ENCODE measurements around the gene JADE1.

JADE1 gene

DNA sequence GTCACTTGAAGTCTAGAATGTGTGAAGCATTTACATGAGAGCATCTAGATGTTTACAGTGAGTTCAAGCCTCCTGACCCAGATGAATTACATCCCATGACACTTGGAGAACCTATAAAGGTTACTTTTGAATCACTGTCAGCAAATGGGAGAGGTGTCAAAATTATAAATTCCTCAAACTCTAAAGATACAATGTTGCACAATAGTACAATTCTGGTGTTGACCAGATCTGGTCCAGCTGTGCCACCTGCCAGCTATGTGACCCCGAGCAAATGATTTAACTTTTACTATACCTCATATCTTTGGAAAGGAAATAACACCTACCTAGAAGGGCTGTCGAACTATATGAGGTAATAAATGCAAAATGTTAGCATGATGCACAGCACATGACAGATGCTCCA, 69.8 kb downstream of the JADE1 start:
- no peaks in the 10 kb centered on the region for H3K27me3 Mint-ChIP-seq
- H3K4me1 Mint-ChIP-seq: no peaks in the 10 kb centered on the region
- H3K27ac Mint-ChIP-seq (ENCODE audit: low read depth): no peak overlapping the region
- no peak for ATAC-seq (replicated peaks; ENCODE audit: extremely low read depth, poor library complexity, severe bottlenecking)
- no peak for DNase-seq (ENCODE audit: low spot score in 2 of 2)
- no peak overlapping the region for H3K4me3 Mint-ChIP-seq
- H3K9me3 Mint-ChIP-seq: no peaks in the 10 kb centered on the region
- peaks cover 6% of the 10 kb centered on the region for H3K36me3 Mint-ChIP-seq (ENCODE audit: insufficient read depth)

DNA sequence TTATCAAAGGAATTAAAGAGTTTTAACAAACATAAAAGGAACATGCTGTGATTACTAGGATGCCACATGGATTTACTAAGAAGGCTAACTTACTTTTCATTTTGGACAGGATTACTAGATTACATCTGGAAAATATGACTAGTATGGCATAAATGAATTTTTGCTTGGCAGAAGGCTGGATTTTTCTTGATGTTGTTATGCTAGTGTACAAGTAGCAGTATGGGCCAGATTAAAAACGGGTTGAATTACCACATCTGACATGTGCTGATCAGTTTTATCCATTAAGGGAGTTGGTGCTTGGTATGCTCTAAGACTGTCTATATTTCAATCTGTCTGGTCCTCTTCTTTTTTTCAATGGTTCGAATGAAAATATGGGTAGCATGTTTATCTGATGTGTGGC, 70.5 kb downstream of the JADE1 start:
- DNase-seq (ENCODE audit: low spot score in 2 of 2): no peak
- ATAC-seq (replicated peaks; ENCODE audit: extremely low read depth, poor library complexity, severe bottlenecking): no peak
- Mint-ChIP-seq H3K4me3 (no peak overlapping the region), H3K27me3 (no peaks in the 10 kb centered on the region), H3K27ac (ENCODE audit: low read depth) (no peak overlapping the region), H3K9me3 (no peaks in the 10 kb centered on the region), H3K36me3 (ENCODE audit: insufficient read depth) (peaks cover 6% of the 10 kb centered on the region), H3K4me1 (no peaks in the 10 kb centered on the region)

DNA sequence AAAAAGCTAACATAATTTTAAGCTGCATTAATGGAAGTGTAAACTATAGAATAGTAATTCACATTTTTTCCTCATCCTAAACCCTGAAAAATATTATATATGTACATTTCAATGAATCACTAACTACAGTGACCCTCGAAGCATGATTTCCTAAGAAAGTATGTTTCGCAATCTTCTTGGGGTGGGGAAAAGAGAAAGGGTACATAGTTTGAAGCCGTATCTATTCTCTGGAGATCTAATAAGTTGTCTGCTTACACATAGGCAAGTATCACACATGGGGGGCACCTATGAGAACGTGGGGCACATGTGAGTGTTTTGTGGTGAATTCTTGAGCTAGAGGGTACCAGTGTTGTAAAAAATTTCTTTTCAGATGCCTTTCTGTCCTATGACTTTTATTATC, 71.2 kb downstream of the JADE1 start:
- Mint-ChIP-seq H3K36me3 (ENCODE audit: insufficient read depth) (peaks cover 6% of the 10 kb centered on the region), H3K4me1 (no peaks in the 10 kb centered on the region), H3K27me3 (no peaks in the 10 kb centered on the region), H3K27ac (ENCODE audit: low read depth) (no peak overlapping the region), H3K9me3 (no peaks in the 10 kb centered on the region), H3K4me3 (no peak overlapping the region)
- no peak for ATAC-seq (replicated peaks; ENCODE audit: extremely low read depth, poor library complexity, severe bottlenecking)
- no peak for DNase-seq (ENCODE audit: low spot score in 2 of 2)

DNA sequence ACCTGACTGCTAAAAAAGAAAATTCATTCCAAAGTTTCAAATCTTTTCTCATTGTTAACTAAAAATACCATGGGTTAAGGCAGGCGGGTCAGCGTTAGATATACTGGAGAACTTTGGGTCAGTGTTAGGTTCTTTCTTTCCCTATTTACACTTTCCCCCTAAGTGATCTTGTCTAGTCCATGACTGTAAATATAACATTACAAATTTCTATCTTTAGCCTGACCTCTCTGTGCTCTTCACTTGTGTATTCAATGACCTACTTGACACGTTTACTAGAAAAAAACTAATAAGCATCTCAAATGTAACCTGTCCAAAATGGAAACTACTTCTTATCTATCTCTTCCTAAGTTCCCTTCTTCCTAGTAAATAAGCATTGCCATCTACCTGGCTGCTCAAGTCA, 95.3 kb downstream of the JADE1 start:
- no peaks in the 10 kb centered on the region for H3K27me3 Mint-ChIP-seq
- ATAC-seq (replicated peaks; ENCODE audit: extremely low read depth, poor library complexity, severe bottlenecking) (no peak), DNase-seq (ENCODE audit: low spot score in 2 of 2) (no peak)
- H3K36me3 Mint-ChIP-seq (ENCODE audit: insufficient read depth): peaks cover 2% of the 10 kb centered on the region
- no peaks in the 10 kb centered on the region for H3K4me1 Mint-ChIP-seq
- H3K9me3 Mint-ChIP-seq: no peaks in the 10 kb centered on the region
- no peak overlapping the region for H3K27ac Mint-ChIP-seq (ENCODE audit: low read depth)
- H3K4me3 Mint-ChIP-seq: no peak overlapping the region

DNA sequence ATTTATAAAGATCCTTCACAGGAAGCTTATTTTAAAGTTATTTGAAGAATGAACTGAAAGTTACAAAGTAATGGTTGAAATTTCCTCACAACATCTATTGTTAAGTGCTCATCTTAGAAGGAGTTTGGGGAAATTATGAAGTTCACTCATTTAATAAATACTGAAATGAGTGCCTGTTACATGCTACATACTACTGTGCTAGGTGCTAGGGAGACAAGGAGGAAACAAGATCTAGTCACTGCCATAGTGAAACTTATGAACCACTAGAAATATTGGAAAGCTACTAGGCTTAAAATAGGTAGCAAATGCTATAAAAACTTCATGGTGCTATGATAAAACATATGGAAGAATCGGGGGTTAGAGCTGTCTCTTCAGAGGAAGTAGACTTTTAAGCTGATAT, 97.1 kb downstream of the JADE1 start:
- H3K27ac Mint-ChIP-seq (ENCODE audit: low read depth): no peak overlapping the region
- no peak for DNase-seq (ENCODE audit: low spot score in 2 of 2)
- no peaks in the 10 kb centered on the region for H3K9me3 Mint-ChIP-seq
- H3K27me3 Mint-ChIP-seq: no peaks in the 10 kb centered on the region
- ATAC-seq (replicated peaks; ENCODE audit: extremely low read depth, poor library complexity, severe bottlenecking): no peak
- peaks cover 2% of the 10 kb centered on the region for H3K36me3 Mint-ChIP-seq (ENCODE audit: insufficient read depth)
- H3K4me1 Mint-ChIP-seq: no peaks in the 10 kb centered on the region
- no peak overlapping the region for H3K4me3 Mint-ChIP-seq

DNA sequence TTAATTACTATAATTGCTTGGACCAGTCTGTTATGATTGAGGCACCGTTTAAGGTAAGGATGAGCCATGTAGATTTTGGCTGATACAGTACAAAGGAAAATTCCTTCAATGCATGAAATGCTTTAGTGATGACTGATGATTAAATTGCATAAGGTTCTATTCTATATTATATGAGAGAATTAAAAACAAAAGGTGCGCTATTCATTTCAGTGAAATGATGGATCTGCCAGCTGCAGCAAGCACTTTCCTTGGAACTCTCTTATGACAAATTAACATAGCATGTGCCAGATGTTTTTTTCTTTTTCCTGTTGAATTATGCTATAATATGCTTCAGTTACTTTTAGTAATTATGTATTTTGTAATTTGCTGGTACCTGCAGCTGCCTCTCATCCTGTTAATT, 98.5 kb downstream of the JADE1 start:
- Mint-ChIP-seq H3K4me3 (no peak overlapping the region), H3K27ac (ENCODE audit: low read depth) (no peak overlapping the region), H3K27me3 (no peaks in the 10 kb centered on the region), H3K36me3 (ENCODE audit: insufficient read depth) (no peaks in the 10 kb centered on the region), H3K9me3 (no peaks in the 10 kb centered on the region), H3K4me1 (peaks cover under 1% of the 10 kb centered on the region)
- DNase-seq (ENCODE audit: low spot score in 2 of 2) (no peak), ATAC-seq (replicated peaks; ENCODE audit: extremely low read depth, poor library complexity, severe bottlenecking) (no peak)

DNA sequence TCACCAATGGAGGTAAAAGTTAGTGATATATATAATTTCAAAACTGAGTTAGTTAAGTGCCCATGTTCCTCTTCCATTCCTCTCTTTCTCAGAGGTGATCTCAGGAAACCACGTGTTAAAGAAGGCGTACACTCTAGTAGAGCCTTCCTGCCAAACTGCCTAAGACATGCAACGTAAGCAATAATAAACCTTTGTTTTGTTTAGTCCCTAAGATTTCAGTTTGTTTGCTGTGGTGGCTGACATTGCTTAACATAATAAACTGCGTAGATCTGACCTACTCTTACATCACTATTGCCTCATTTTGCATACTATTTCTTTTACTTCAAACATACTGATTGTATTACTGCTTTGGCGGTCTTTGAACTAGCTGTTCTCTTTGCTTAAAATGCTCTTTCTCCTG, 99.2 kb downstream of the JADE1 start:
- Mint-ChIP-seq H3K27me3 (no peaks in the 10 kb centered on the region), H3K27ac (ENCODE audit: low read depth) (no peak overlapping the region), H3K36me3 (ENCODE audit: insufficient read depth) (no peaks in the 10 kb centered on the region), H3K4me1 (peaks cover 6% of the 10 kb centered on the region), H3K4me3 (no peak overlapping the region), H3K9me3 (no peaks in the 10 kb centered on the region)
- no peak for DNase-seq (ENCODE audit: low spot score in 2 of 2)
- no peak for ATAC-seq (replicated peaks; ENCODE audit: extremely low read depth, poor library complexity, severe bottlenecking)

DNA sequence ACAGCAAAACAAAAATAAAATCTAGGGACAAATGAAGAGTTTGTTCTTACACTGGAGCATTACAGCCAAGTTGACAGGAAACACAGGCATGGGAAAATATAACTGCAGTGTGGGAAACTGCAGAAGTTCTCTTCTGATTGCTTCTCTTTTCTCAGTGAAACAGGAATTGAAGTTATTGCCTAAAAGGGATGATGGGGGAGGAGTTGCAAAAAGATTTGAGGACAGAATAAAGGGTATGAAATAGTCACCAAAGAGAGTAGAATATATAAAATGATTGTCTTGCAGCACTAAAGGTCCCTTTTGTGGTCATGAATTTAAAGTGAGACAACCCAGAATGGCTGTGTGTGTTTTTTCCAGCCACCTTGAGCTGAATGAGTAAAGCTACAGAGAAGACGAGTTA, 103.7 kb downstream of the JADE1 start:
- Mint-ChIP-seq H3K4me3 (no peak overlapping the region), H3K9me3 (no peaks in the 10 kb centered on the region), H3K4me1 (peaks cover 28% of the 10 kb centered on the region), H3K27me3 (no peaks in the 10 kb centered on the region), H3K36me3 (ENCODE audit: insufficient read depth) (no peaks in the 10 kb centered on the region), H3K27ac (ENCODE audit: low read depth) (no peak overlapping the region)
- DNase-seq (ENCODE audit: low spot score in 2 of 2) (no peak), ATAC-seq (replicated peaks; ENCODE audit: extremely low read depth, poor library complexity, severe bottlenecking) (no peak)

DNA sequence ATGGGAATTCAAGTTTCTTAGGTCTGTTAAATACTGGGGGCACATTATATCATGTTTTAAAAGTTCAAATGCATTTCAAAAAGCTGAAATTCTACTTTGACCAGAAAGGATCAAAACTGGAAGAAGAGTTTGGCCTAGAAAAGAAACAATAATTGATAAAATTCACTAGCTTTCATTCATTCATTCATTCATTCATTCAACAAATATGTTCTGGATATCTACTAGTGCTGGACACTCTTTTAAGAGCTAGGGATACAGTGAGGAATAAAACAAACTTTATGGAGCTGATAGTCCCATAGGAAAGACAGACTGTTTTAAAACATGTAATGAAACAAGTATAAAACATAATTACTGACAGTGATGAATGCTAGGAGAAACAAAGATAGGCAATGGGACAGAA, 106.0 kb downstream of the JADE1 start:
- no peak for ATAC-seq (replicated peaks; ENCODE audit: extremely low read depth, poor library complexity, severe bottlenecking)

DNA sequence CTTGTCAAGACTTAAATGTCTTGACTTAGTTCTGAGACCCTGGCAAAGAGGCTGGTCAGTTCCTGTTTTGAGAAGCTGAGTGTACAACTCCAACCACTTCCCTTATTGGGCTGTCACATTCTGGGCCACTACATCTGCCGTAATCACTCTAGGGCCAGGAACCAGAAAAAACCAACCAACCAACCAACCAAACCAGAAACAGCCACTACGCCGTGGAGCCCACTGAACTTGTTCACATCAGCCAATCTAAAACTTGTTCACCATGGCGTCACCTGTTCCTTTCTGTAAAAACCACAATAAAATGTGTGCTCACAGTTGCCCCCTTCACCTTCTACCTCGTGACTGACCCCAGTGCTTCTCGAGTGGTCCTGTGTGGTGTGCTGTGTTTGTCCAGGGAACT, 107.3 kb downstream of the JADE1 start:
- Mint-ChIP-seq H3K4me3 (no peak overlapping the region), H3K27ac (ENCODE audit: low read depth) (peak overlapping the region; percentile 70), H3K27me3 (no peaks in the 10 kb centered on the region), H3K9me3 (no peaks in the 10 kb centered on the region), H3K36me3 (ENCODE audit: insufficient read depth) (no peaks in the 10 kb centered on the region), H3K4me1 (peaks cover 52% of the 10 kb centered on the region)
- peak in 1 of 2 donors; percentile 11 for DNase-seq (ENCODE audit: low spot score in 2 of 2)
- peak; percentile 69 for ATAC-seq (replicated peaks; ENCODE audit: extremely low read depth, poor library complexity, severe bottlenecking)

More for the DNA sequence above, 106.0 kb downstream of the JADE1 start:
- DNase-seq (ENCODE audit: low spot score in 2 of 2): no peak
- H3K9me3 Mint-ChIP-seq: no peaks in the 10 kb centered on the region
- no peaks in the 10 kb centered on the region for H3K27me3 Mint-ChIP-seq
- H3K4me3 Mint-ChIP-seq: no peak overlapping the region
- no peak overlapping the region for H3K27ac Mint-ChIP-seq (ENCODE audit: low read depth)
- peaks cover 49% of the 10 kb centered on the region for H3K4me1 Mint-ChIP-seq
- H3K36me3 Mint-ChIP-seq (ENCODE audit: insufficient read depth): no peaks in the 10 kb centered on the region

DNA sequence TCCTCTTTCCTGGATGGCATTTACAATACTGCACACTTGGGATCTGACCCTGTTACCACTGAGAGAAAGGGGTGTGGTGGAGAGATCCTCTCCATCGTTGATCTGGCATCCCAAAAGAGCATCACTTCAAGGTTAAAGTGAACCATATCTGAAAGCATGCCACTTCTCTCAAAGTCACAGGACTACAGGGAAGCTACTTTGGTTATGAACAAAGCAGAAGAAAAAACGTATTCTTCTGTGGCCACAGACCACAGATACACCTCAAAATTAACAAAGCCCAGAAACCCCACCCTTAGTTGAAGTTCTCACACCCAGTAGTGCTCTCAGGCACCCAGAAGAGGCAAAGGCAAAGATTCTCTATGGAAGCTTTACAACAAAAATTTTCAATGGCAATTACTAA, 108.3 kb downstream of the JADE1 start:
- peak overlapping the region; percentile 0 for H3K4me3 Mint-ChIP-seq
- H3K27ac Mint-ChIP-seq (ENCODE audit: low read depth): peak overlapping the region; percentile 70
- H3K36me3 Mint-ChIP-seq (ENCODE audit: insufficient read depth): no peaks in the 10 kb centered on the region
- peaks cover 52% of the 10 kb centered on the region for H3K4me1 Mint-ChIP-seq
- no peaks in the 10 kb centered on the region for H3K9me3 Mint-ChIP-seq
- ATAC-seq (replicated peaks; ENCODE audit: extremely low read depth, poor library complexity, severe bottlenecking): peak; percentile 65
- H3K27me3 Mint-ChIP-seq: no peaks in the 10 kb centered on the region
- DNase-seq (ENCODE audit: low spot score in 2 of 2): no peak

DNA sequence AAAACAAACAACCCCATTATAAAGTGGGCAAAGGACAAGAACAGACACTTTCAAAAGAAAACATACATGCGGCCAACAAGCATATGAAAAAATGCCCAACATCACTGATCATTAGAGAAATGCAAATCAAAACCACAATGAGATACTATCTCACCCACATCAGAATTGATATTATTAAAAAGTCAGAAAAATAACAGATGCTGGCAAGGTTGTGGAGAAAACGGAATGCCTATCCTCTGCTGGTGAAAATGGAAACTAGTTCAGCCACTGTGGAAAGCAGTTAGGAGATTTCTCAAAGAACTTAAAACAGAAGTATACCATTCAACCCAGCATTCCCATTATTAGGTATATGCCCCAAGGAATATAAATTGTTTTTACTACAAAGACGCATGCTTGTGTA, 112.5 kb downstream of the JADE1 start:
- Mint-ChIP-seq H3K4me1 (peaks cover 37% of the 10 kb centered on the region), H3K27me3 (no peaks in the 10 kb centered on the region), H3K9me3 (no peaks in the 10 kb centered on the region), H3K36me3 (ENCODE audit: insufficient read depth) (peaks cover 3% of the 10 kb centered on the region), H3K4me3 (no peak overlapping the region), H3K27ac (ENCODE audit: low read depth) (no peak overlapping the region)
- no peak for ATAC-seq (replicated peaks; ENCODE audit: extremely low read depth, poor library complexity, severe bottlenecking)
- DNase-seq (ENCODE audit: low spot score in 2 of 2): no peak

Data from central memory CD8-positive, alpha-beta T cell (primary cell).